Thyroid gland (tissue), 4 donors: ENCODE data around the gene F10.

Experiments used
- CTCF ChIP-seq, 6 experiments: fragments of 200-600 bp in 3 of 6; fragments of 450-650 bp in 3 of 6; sonication (generic) in 3 of 6; IDR thresholded peaks; one replicate each; pipeline ENCODE4 v1.5.1; 2016 to 2019; ENCODE audit warnings: antibody characterized with exemption in 6 of 6, mild to moderate bottlenecking in 2 of 6, inconsistent platforms in 1 of 6, moderate library complexity in 1 of 6
- POLR2A ChIP-seq, 2 donors: fragments of 450-650 bp; IDR thresholded peaks; one replicate each; pipeline ENCODE4 v1.6.1; 2017; ENCODE audit warnings: antibody characterized with exemption in 2 of 2, mild to moderate bottlenecking in 2 of 2, moderate library complexity in 1 of 2

GRCh38 chr13:113150550-113151365, 28.2 kb downstream of the F10 start:
- TF ChIP-seq CTCF (IDR thresholded peaks at IDR 0.05) (no peak), POLR2A (IDR thresholded peaks at IDR 0.05) (no peak)
